Kidney (tissue), 14 donors: ENCODE results near the gene RCAN2. TPM values are rescaled to one million over a fixed set of nuclear protein-coding genes. Genes with fewer than 3 reads are reported as not detected.

Experiments
- DNase-seq, 5 donors: peaks; one replicate each; pipeline ENCODE4 v3.0.0-alpha.2; 2013 to 2020
- FAIRE-seq: peaks from 2 replicates; lab custom pipeline; 2012; peaks lifted over from hg19 to GRCh38; lab: Jason Lieb, UNC
- H3K27ac ChIP-seq, 2 donors: one replicate each; pipeline ENCODE4 v1.7.0; 2013; ENCODE audit warnings: low read depth in 2 of 2, low read length in 2 of 2, inconsistent platforms in 1 of 2
- H3K27me3 ChIP-seq: one replicate; pipeline ENCODE4 v1.7.1; 2013; ENCODE audit warnings: low read length, inconsistent platforms; ENCODE audit not compliant: control insufficient read depth, insufficient read depth
- H3K36me3 ChIP-seq, 3 donors: one replicate each; pipeline versions ENCODE4 v1.7.0 to v1.7.1; 2013; ENCODE audit warnings: low read length in 3 of 3, control low read depth in 1 of 3, inconsistent platforms in 1 of 3; ENCODE audit not compliant: insufficient read depth in 3 of 3, control insufficient read depth in 2 of 3
- H3K4me1 ChIP-seq, 3 donors: one replicate each; pipeline versions ENCODE4 v1.7.0 to v1.7.1; 2013; ENCODE audit warnings: low read length in 3 of 3, inconsistent platforms in 1 of 3, low read depth in 1 of 3; ENCODE audit not compliant: control insufficient read depth in 2 of 3, insufficient read depth in 2 of 3
- H3K4me3 ChIP-seq, 3 donors: one replicate each; pipeline versions ENCODE4 v1.7.0 to v1.8.1; 2013; ENCODE audit warnings: low read length in 3 of 3, control low read depth in 1 of 3, inconsistent platforms in 1 of 3
- H3K9ac ChIP-seq, 3 donors: one replicate each; pipeline versions ENCODE4 v1.7.0 to v1.7.1; 2013; ENCODE audit warnings: low read length in 3 of 3, control low read depth in 1 of 3, inconsistent platforms in 1 of 3
- H3K9me3 ChIP-seq, 3 donors: one replicate each; pipeline versions ENCODE4 v1.7.0 to v1.7.1; 2013; ENCODE audit warnings: low read length in 3 of 3, control low read depth in 1 of 3, inconsistent platforms in 1 of 3; ENCODE audit not compliant: control insufficient read depth in 2 of 3, insufficient read depth in 1 of 3
- CTCF ChIP-seq: IDR thresholded peaks from 3 replicates; pipeline ENCODE4 v1.5.1; 2012; ENCODE audit warnings: mild to moderate bottlenecking, moderate library complexity, borderline replicate concordance; ENCODE audit not compliant: insufficient read depth; ENCODE audit errors: extremely low read depth
- intact Hi-C: fragments of 100-400 bp; cut with DNase I; formaldehyde crosslinking; loops from one replicate; pipeline ENCODE4 v1.11.1; 2022
- polyA plus RNA-seq: library from polyadenylated mRNA; stranded (reverse); fragments of 350-450 nt; fragmentation: Illumina TruSeq; extraction: RNeasy Lipid Tissue Mini Kit (QIAGEN cat#74804); gene quantifications from one replicate; pipeline ENCODE4 v1.2.3, GENCODE V29; 2014; ENCODE audit warnings: low read depth, low replicate concordance; ENCODE audit not compliant: insufficient read depth
- total RNA-seq: library from RNA; stranded (reverse); fragmentation: NEBNext Ultra II Directional; extraction: Animal tissue kit (Norgen Biotek cat#: 25700); gene quantifications from one replicate; pipeline ENCODE4 v1.2.1, GENCODE V29; 2021
- donor health status: control.
- donor health status: control.
- donor health status: control.
- donor health status: control.
- donor health status: control.
- donor health status: DM: yes; HTN: yes; CAD: no.
- donor health status: Normal renal cell carcinoma (clear cell type).

Gene RCAN2
- total and polyA plus RNA-seq, 2 donors from 2014 or later = 25.7 to 37.4 TPM

- Histone ChIP-seq H3K9me3 (no peaks in the 10 kb centered on the region), H3K36me3 (no peaks in the 10 kb centered on the region), H3K27me3 (no peaks in the 10 kb centered on the region), H3K4me3 (peak overlapping the region; percentile 61 to 72 (median 64)), H3K4me1 (peaks cover 0 to 7% (median 0%) of the 10 kb centered on the region in 3 donors), H3K27ac (peak overlapping the region; percentile 26 to 85), H3K9ac (peak overlapping the region; percentile 0 to 68 (median 15))
- intact Hi-C loops = no loop called here
- TF ChIP-seq CTCF = peak; percentile 64
- FAIRE-seq (no peak), DNase-seq (peak; percentile 58 to 79 (median 76))
Measured at GRCh38 chr6:46491628-46492547, 639 bp upstream of the RCAN2 start.

- Histone ChIP-seq H3K4me3 (peak overlapping the region; percentile 63 to 82 (median 77)), H3K9me3 (no peaks in the 10 kb centered on the region), H3K4me1 (peaks cover 0 to 7% (median 0%) of the 10 kb centered on the region in 3 donors), H3K27me3 (no peaks in the 10 kb centered on the region), H3K27ac (peak overlapping the region; percentile 38 to 85), H3K36me3 (no peaks in the 10 kb centered on the region), H3K9ac (peak overlapping the region in 1 of 3 donors; percentile 31)
- DNase-seq (peak; percentile 73 to 83 (median 81)), FAIRE-seq (no peak)
- intact Hi-C loops = no loop called here
- peak; percentile 13 for TF ChIP-seq CTCF
Measured at GRCh38 chr6:46490425-46491200, 636 bp downstream of the RCAN2 start.

GRCh38 chr6:46486181-46486580 lies 5.1 kb downstream of the RCAN2 start:
- Histone ChIP-seq H3K4me1 (peaks cover 0 to 4% (median 0%) of the 10 kb centered on the region in 3 donors), H3K27me3 (no peaks in the 10 kb centered on the region), H3K9ac (no peak overlapping the region), H3K36me3 (no peaks in the 10 kb centered on the region), H3K9me3 (no peaks in the 10 kb centered on the region), H3K4me3 (no peak overlapping the region), H3K27ac (no peak overlapping the region)
- FAIRE-seq = no peak
- intact Hi-C loops = no loop called here
- no peak for DNase-seq
- no peak for TF ChIP-seq CTCF
